GM12891 (cell line): ENCODE data around the gene LGALS4.
"Not testable (repeated sequence)": the region's sequence is repeated elsewhere in the genome, so short reads cannot be mapped to it uniquely, and the experiment has no call there.

ENCODE experiments used
- POLR2A ChIP-seq: IDR thresholded peaks from 2 replicates; pipeline ENCODE4 v1.6.1; 2011; ENCODE audit warnings: low read depth, low read length, control low read depth
- POLR2AphosphoS5 ChIP-seq: IDR thresholded peaks from 2 replicates; pipeline ENCODE4 v1.6.1; 2011; ENCODE audit warnings: low read depth, low read length, control low read depth
- POU2F2 ChIP-seq: IDR thresholded peaks from 2 replicates; pipeline ENCODE4 v1.6.1; 2011; ENCODE audit warnings: low read depth, mild to moderate bottlenecking, control low read depth, low read length, moderate library complexity
- SPI1 ChIP-seq: IDR thresholded peaks from 2 replicates; pipeline ENCODE4 v1.6.1; 2011; ENCODE audit warnings: low read depth, low read length, control low read depth
- TAF1 ChIP-seq: IDR thresholded peaks from 2 replicates; pipeline ENCODE4 v1.6.1; 2011; ENCODE audit warnings: low read depth, low read length, control low read depth

DNA sequence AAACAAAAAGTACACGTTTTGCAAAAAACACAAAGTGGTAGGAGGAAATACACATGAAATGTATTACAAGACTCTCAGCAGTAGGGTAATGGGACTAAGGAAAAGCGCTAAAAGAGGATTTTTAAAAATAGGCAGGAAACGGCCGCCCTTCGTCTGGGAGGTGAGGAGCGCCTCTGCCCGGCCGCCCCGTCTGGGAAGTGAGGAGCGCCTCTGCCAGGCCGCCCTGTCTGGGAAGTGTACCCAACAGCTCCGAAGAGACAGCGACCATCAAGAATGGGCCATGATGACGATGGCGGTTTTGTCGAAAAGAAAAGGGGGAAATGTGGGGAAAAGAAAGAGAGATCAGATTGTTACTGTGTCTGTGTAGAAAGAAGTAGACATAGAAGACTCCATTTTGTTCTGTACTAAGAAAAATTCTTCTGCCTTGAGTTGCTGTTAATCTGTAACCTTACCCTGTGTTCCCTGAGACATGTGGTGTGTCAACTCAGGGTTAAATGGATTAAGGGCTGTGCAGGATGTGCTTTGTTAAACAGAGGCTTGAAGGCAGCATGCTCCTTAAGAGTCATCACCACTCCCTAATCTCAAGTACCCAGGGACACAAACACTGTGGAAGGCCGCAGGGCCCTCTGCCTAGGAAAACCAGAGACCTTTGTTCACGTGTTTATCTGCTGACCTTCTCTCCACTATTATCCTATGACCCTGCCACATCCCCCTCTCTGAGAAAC lies 5.2 kb downstream of the LGALS4 start:
- not testable (repeated sequence) for TF ChIP-seq POLR2AphosphoS5, POLR2A, TAF1, POU2F2, SPI1
